Mesendoderm (in vitro differentiated cells): Measurements from ENCODE around the gene CEP72.

Experiments used
- DNase-seq: peaks from one replicate; pipeline ENCODE4 v3.0.0; 2013
- H2AK5ac ChIP-seq: 2 replicates; pipeline ENCODE4 v1.6.1; 2013; ENCODE audit warnings: low read length, inconsistent platforms
- H2BK120ac ChIP-seq: 2 replicates; pipeline ENCODE4 v1.6.1; 2013; ENCODE audit warnings: low read depth, mild to moderate bottlenecking, low read length, moderate library complexity, mixed read lengths
- H2BK15ac ChIP-seq: replicated peaks from 2 replicates; pipeline ENCODE4 v1.6.1; 2013; ENCODE audit warnings: low read depth, mild to moderate bottlenecking, moderate library complexity
- H2BK5ac ChIP-seq: 2 replicates; pipeline ENCODE4 v1.6.1; 2013; ENCODE audit warnings: low read length, inconsistent platforms
- H3K18ac ChIP-seq: 2 replicates; pipeline ENCODE4 v1.6.1; 2013; ENCODE audit warnings: mild to moderate bottlenecking, low read length, mixed read lengths
- H3K23ac ChIP-seq: one replicate; pipeline ENCODE4 v1.6.1; 2013; ENCODE audit warnings: low read length
- H3K27ac ChIP-seq: 2 replicates; pipeline ENCODE4 v1.5.1; 2013; ENCODE audit warnings: low read depth, mild to moderate bottlenecking, inconsistent platforms, low read length, moderate library complexity
- H3K27me3 ChIP-seq: 2 replicates; pipeline ENCODE4 v1.6.1; 2013; ENCODE audit warnings: low read length, control low read depth, mild to moderate bottlenecking, inconsistent platforms; ENCODE audit not compliant: insufficient read depth, poor library complexity
- H3K36me3 ChIP-seq: 2 replicates; pipeline ENCODE4 v1.6.1; 2013; ENCODE audit warnings: low read length, inconsistent platforms; ENCODE audit not compliant: control insufficient read depth, insufficient read depth
- H3K4ac ChIP-seq: one replicate; pipeline ENCODE4 v1.6.1; 2013; ENCODE audit warnings: low read depth, mild to moderate bottlenecking, low read length, moderate library complexity
- H3K4me1 ChIP-seq: 2 replicates; pipeline ENCODE4 v1.6.1; 2013; ENCODE audit warnings: low read depth, low read length, inconsistent platforms; ENCODE audit not compliant: control insufficient read depth
- H3K4me2 ChIP-seq: 2 replicates; pipeline ENCODE4 v1.6.1; 2013; ENCODE audit warnings: low read length
- H3K4me3 ChIP-seq: 2 replicates; pipeline ENCODE4 v1.5.1; 2013; ENCODE audit warnings: mild to moderate bottlenecking, low read length
- H3K56ac ChIP-seq: one replicate; pipeline ENCODE4 v1.6.1; 2013; ENCODE audit warnings: low read length
- H3K79me1 ChIP-seq: 2 replicates; pipeline ENCODE4 v1.6.1; 2013; ENCODE audit warnings: low read length, inconsistent platforms
- H3K79me2 ChIP-seq: 2 replicates; pipeline ENCODE4 v1.6.1; 2013; ENCODE audit warnings: mild to moderate bottlenecking, low read length; ENCODE audit not compliant: control insufficient read depth, insufficient read depth
- H3K9ac ChIP-seq: 2 replicates; pipeline ENCODE4 v1.6.1; 2013; ENCODE audit warnings: low read length, inconsistent platforms
- H4K5ac ChIP-seq: one replicate; pipeline ENCODE4 v1.6.1; 2013; ENCODE audit warnings: low read length
- H4K8ac ChIP-seq: one replicate; pipeline ENCODE4 v1.6.1; 2013; ENCODE audit warnings: low read depth, mild to moderate bottlenecking, control low read depth, low read length, moderate library complexity
- WGBS: extraction: QIAGEN DNeasy Blood & Tissue Kit; methylation state at CpG from one replicate; pipeline ENCODE4 v1.1.7; 2013; ENCODE audit warnings: low lambda C conversion rate, missing lambda C conversion rate; ENCODE audit not compliant: insufficient coverage; ENCODE audit errors: extremely low coverage; 5-methylcytosine and 5-hydroxymethylcytosine counted together

Gene CEP72

GRCh38 chr5:658103-658502 lies 46.0 kb downstream of the CEP72 start:
- no CpG with 5 or more reads among the region's 5 CpGs for WGBS
- no peak overlapping the region for H2BK5ac ChIP-seq
- DNase-seq: no peak
- H3K9ac ChIP-seq: no peak overlapping the region
- H2AK5ac ChIP-seq: no peak overlapping the region
- no peak overlapping the region for H2BK15ac ChIP-seq
- H3K79me2 ChIP-seq: no peaks in the 10 kb centered on the region
- no peaks in the 10 kb centered on the region for H3K79me1 ChIP-seq
- no peaks in the 10 kb centered on the region for H3K4me1 ChIP-seq
- no peak overlapping the region for H3K4me2 ChIP-seq
- H3K18ac ChIP-seq: no peak overlapping the region
- no peak overlapping the region for H3K23ac ChIP-seq
- no peak overlapping the region for H3K27ac ChIP-seq
- no peak overlapping the region for H3K4me3 ChIP-seq
- H3K27me3 ChIP-seq: no peaks in the 10 kb centered on the region
- H2BK120ac ChIP-seq: no peak overlapping the region
- H4K5ac ChIP-seq: no peak overlapping the region
- H3K56ac ChIP-seq: no peak overlapping the region
- peaks cover 8% of the 10 kb centered on the region for H3K36me3 ChIP-seq
- no peak overlapping the region for H3K4ac ChIP-seq
- H4K8ac ChIP-seq: no peak overlapping the region

- Histone ChIP-seq H2AK5ac (no peak overlapping the region), H3K27ac (no peak overlapping the region), H3K79me1 (no peaks in the 10 kb centered on the region), H3K4me1 (no peaks in the 10 kb centered on the region), H3K4me3 (no peak overlapping the region), H3K9ac (no peak overlapping the region), H3K23ac (no peak overlapping the region), H3K4ac (no peak overlapping the region), H3K4me2 (no peak overlapping the region), H4K5ac (no peak overlapping the region), H2BK15ac (no peak overlapping the region), H3K36me3 (peaks cover 8% of the 10 kb centered on the region), H3K18ac (no peak overlapping the region), H2BK120ac (no peak overlapping the region), H3K79me2 (no peaks in the 10 kb centered on the region), H3K27me3 (no peaks in the 10 kb centered on the region), H2BK5ac (no peak overlapping the region), H4K8ac (no peak overlapping the region), H3K56ac (no peak overlapping the region)
- DNase-seq: no peak
- no CpG with 5 or more reads among the region's 16 CpGs for WGBS
These were observed 47.5 kb downstream of the CEP72 start for GRCh38 chr5:659496-660263.

GRCh38 chr5:660491-661030 lies 48.4 kb downstream of the CEP72 start:
- H3K36me3 ChIP-seq: peaks cover 8% of the 10 kb centered on the region

GRCh38 chr5:661891-662750 lies 50.0 kb downstream of the CEP72 start:
- Histone ChIP-seq H3K4me2 (no peak overlapping the region), H2AK5ac (no peak overlapping the region), H3K27me3 (no peaks in the 10 kb centered on the region), H3K36me3 (peaks cover 7% of the 10 kb centered on the region), H3K23ac (no peak overlapping the region), H2BK120ac (no peak overlapping the region), H3K79me2 (no peaks in the 10 kb centered on the region), H2BK15ac (no peak overlapping the region), H3K4me1 (no peaks in the 10 kb centered on the region), H3K79me1 (no peaks in the 10 kb centered on the region), H3K4me3 (no peak overlapping the region), H3K9ac (no peak overlapping the region), H3K56ac (no peak overlapping the region), H4K8ac (no peak overlapping the region), H3K4ac (no peak overlapping the region), H2BK5ac (no peak overlapping the region), H3K27ac (no peak overlapping the region), H3K18ac (no peak overlapping the region), H4K5ac (no peak overlapping the region)
- WGBS: no CpG with 5 or more reads among the region's 53 CpGs
- no peak for DNase-seq

More at GRCh38 chr5:660491-661030, 48.4 kb downstream of the CEP72 start:
- Histone ChIP-seq H3K9ac (no peak overlapping the region), H3K27me3 (no peaks in the 10 kb centered on the region), H3K4me1 (no peaks in the 10 kb centered on the region), H3K4ac (no peak overlapping the region), H3K79me1 (no peaks in the 10 kb centered on the region), H3K56ac (no peak overlapping the region), H2BK120ac (no peak overlapping the region), H3K23ac (no peak overlapping the region), H3K4me3 (no peak overlapping the region), H2AK5ac (no peak overlapping the region), H3K79me2 (no peaks in the 10 kb centered on the region), H2BK15ac (no peak overlapping the region), H3K4me2 (no peak overlapping the region), H4K8ac (no peak overlapping the region), H4K5ac (no peak overlapping the region), H2BK5ac (no peak overlapping the region), H3K18ac (no peak overlapping the region), H3K27ac (no peak overlapping the region)
- no peak for DNase-seq
- no CpG with 5 or more reads among the region's 11 CpGs for WGBS

- no peak overlapping the region for H3K56ac ChIP-seq
- H3K23ac ChIP-seq: no peak overlapping the region
- H3K79me2 ChIP-seq: no peaks in the 10 kb centered on the region
- no CpG with 5 or more reads among the region's 56 CpGs for WGBS
- H3K18ac ChIP-seq: no peak overlapping the region
- H2BK15ac ChIP-seq: no peak overlapping the region
- DNase-seq: no peak
- H3K36me3 ChIP-seq: peaks cover 4% of the 10 kb centered on the region
- no peak overlapping the region for H2BK120ac ChIP-seq
- H4K8ac ChIP-seq: no peak overlapping the region
- H3K27me3 ChIP-seq: no peaks in the 10 kb centered on the region
- H4K5ac ChIP-seq: no peak overlapping the region
- H3K4ac ChIP-seq: no peak overlapping the region
- H3K4me1 ChIP-seq: no peaks in the 10 kb centered on the region
- no peak overlapping the region for H3K4me3 ChIP-seq
- no peak overlapping the region for H2AK5ac ChIP-seq
- H3K4me2 ChIP-seq: no peak overlapping the region
- no peak overlapping the region for H3K9ac ChIP-seq
- H2BK5ac ChIP-seq: no peak overlapping the region
- no peaks in the 10 kb centered on the region for H3K79me1 ChIP-seq
- no peak overlapping the region for H3K27ac ChIP-seq
These were observed 50.8 kb downstream of the CEP72 start for GRCh38 chr5:662751-663435.
